ENCODE measurements around the gene CFAP97D1. TPM values are rescaled to one million over a fixed set of nuclear protein-coding genes. Genes with fewer than 3 reads are reported as not detected.
A peak's percentile ranks its signal among the peaks of the same experiment; 100 is the strongest.
"Not testable (repeated sequence)": the region's sequence is repeated elsewhere in the genome, so short reads cannot be mapped to it uniquely, and the experiment has no call there.

CFAP97D1 gene
- total RNA-seq, 1 experiment from 2014 or later, result 0.18 TPM

GRCh38 chr17:43790311-43790940 is 10.2 kb downstream of the CFAP97D1 start:
- H3K4me3 ChIP-seq (ENCODE audit: low read depth, low read length), result no peak overlapping the region
- H3K4me3 Mint-ChIP-seq (ENCODE audit: unreplicated experiment), result no peak overlapping the region
- H3K9me3 ChIP-seq, result no peaks in the 10 kb centered on the region
- H3K27ac Mint-ChIP-seq (ENCODE audit: unreplicated experiment), result no peak overlapping the region
- BruUV-seq (replicated peaks), result no TSS peak
- intact Hi-C loops (cut with micrococcal nuclease; ENCODE audit: unreplicated experiment), result no loop called here
- H3K36me3 ChIP-seq (ENCODE audit: control insufficient read depth, insufficient read depth, low read length), result no peaks in the 10 kb centered on the region
- H3K4me1 ChIP-seq, result peaks cover 5% of the 10 kb centered on the region; the same call in 1 of the 2 replicates
- no peak for TF ChIP-seq CTCF (IDR thresholded peaks at IDR 0.05; ENCODE audit: insufficient read depth in 1 of 2, low read depth in 1 of 2, low read length in 1 of 2, severe bottlenecking in 1 of 2, unreplicated experiment in 1 of 2)
- H3K4me1 Mint-ChIP-seq (ENCODE audit: low read depth, unreplicated experiment), result no peaks in the 10 kb centered on the region
- DNase-seq, result no peak
- ChIA-PET POLR2A (no interaction called here), CTCF (interaction anchor here (0.6 kb wide), 1 partner anchor 17 kb away, joined by 6 read pairs; no protein-coding TSS in a partner anchor)
- peaks cover 2% of the 10 kb centered on the region for H3K27me3 Mint-ChIP-seq (ENCODE audit: insufficient read depth, unreplicated experiment)
- H3K36me3 Mint-ChIP-seq (ENCODE audit: insufficient read depth, unreplicated experiment), result no peaks in the 10 kb centered on the region
- no peaks in the 10 kb centered on the region for H3K9me3 Mint-ChIP-seq (ENCODE audit: unreplicated experiment)
- H3K27me3 ChIP-seq (replicated peaks; ENCODE audit: control insufficient read depth, insufficient read depth, low read length), result no peaks in the 10 kb centered on the region

- H3K36me3 ChIP-seq (ENCODE audit: control insufficient read depth, insufficient read depth, low read length), result no peaks in the 10 kb centered on the region
- H3K4me3 ChIP-seq (ENCODE audit: low read depth, low read length), result no peak overlapping the region
- H3K36me3 Mint-ChIP-seq (ENCODE audit: insufficient read depth, unreplicated experiment), result no peaks in the 10 kb centered on the region
- BruUV-seq (replicated peaks), result no TSS peak
- peaks cover 1% of the 10 kb centered on the region for H3K9me3 Mint-ChIP-seq (ENCODE audit: unreplicated experiment)
- no peaks in the 10 kb centered on the region for H3K4me1 Mint-ChIP-seq (ENCODE audit: low read depth, unreplicated experiment)
- TF ChIP-seq CTCF (IDR thresholded peaks at IDR 0.05; ENCODE audit: insufficient read depth in 1 of 2, low read depth in 1 of 2, low read length in 1 of 2, severe bottlenecking in 1 of 2, unreplicated experiment in 1 of 2), result no peak
- POLR2A ChIA-PET, result no interaction called here
- no peaks in the 10 kb centered on the region for H3K9me3 ChIP-seq
- intact Hi-C loops (cut with micrococcal nuclease; ENCODE audit: unreplicated experiment), result no loop called here
- CTCF ChIA-PET, result no interaction called here
- peaks cover 2% of the 10 kb centered on the region for H3K27me3 Mint-ChIP-seq (ENCODE audit: insufficient read depth, unreplicated experiment)
- H3K27me3 ChIP-seq (replicated peaks; ENCODE audit: control insufficient read depth, insufficient read depth, low read length), result no peaks in the 10 kb centered on the region
- H3K4me1 ChIP-seq, result peaks cover 5% of the 10 kb centered on the region; the same call in 1 of the 2 replicates
- H3K4me3 Mint-ChIP-seq (ENCODE audit: unreplicated experiment), result peak overlapping the region; percentile 57
- peak; percentile 69 to 70 for DNase-seq
- H3K27ac Mint-ChIP-seq (ENCODE audit: unreplicated experiment), result no peak overlapping the region
These were observed 11.4 kb downstream of the CFAP97D1 start for GRCh38 chr17:43791589-43791988.

- DNase-seq; H3K27me3 ChIP-seq (replicated peaks; ENCODE audit: control insufficient read depth, insufficient read depth, low read length); H3K27ac Mint-ChIP-seq (ENCODE audit: unreplicated experiment); H3K36me3 Mint-ChIP-seq (ENCODE audit: insufficient read depth, unreplicated experiment); CTCF ChIA-PET; H3K4me1 ChIP-seq; H3K4me1 Mint-ChIP-seq (ENCODE audit: low read depth, unreplicated experiment); H3K4me3 ChIP-seq (ENCODE audit: low read depth, low read length); POLR2A ChIA-PET; H3K9me3 ChIP-seq; intact Hi-C loops (cut with micrococcal nuclease; ENCODE audit: unreplicated experiment); H3K4me3 Mint-ChIP-seq (ENCODE audit: unreplicated experiment); BruUV-seq (replicated peaks); H3K27me3 Mint-ChIP-seq (ENCODE audit: insufficient read depth, unreplicated experiment); H3K36me3 ChIP-seq (ENCODE audit: control insufficient read depth, insufficient read depth, low read length): not testable (repeated sequence)
- H3K9me3 Mint-ChIP-seq (ENCODE audit: unreplicated experiment), result peaks cover 11% of the 10 kb centered on the region
These were observed 12.4 kb downstream of the CFAP97D1 start for GRCh38 chr17:43792668-43793067.

- Mint-ChIP-seq H3K4me1 (ENCODE audit: low read depth, unreplicated experiment) (peaks cover 22% of the 10 kb centered on the region), H3K9me3 (ENCODE audit: unreplicated experiment) (peaks cover 11% of the 10 kb centered on the region)
- H3K27ac Mint-ChIP-seq (ENCODE audit: unreplicated experiment); H3K27me3 ChIP-seq (replicated peaks; ENCODE audit: control insufficient read depth, insufficient read depth, low read length); H3K4me3 ChIP-seq (ENCODE audit: low read depth, low read length); BruUV-seq (replicated peaks); CTCF ChIA-PET; H3K36me3 Mint-ChIP-seq (ENCODE audit: insufficient read depth, unreplicated experiment); H3K9me3 ChIP-seq; H3K36me3 ChIP-seq (ENCODE audit: control insufficient read depth, insufficient read depth, low read length); H3K4me3 Mint-ChIP-seq (ENCODE audit: unreplicated experiment); H3K27me3 Mint-ChIP-seq (ENCODE audit: insufficient read depth, unreplicated experiment); POLR2A ChIA-PET; intact Hi-C loops (cut with micrococcal nuclease; ENCODE audit: unreplicated experiment); DNase-seq: not testable (repeated sequence)
- H3K4me1 ChIP-seq, result peaks cover 22% of the 10 kb centered on the region
These were observed 17.8 kb downstream of the CFAP97D1 start for GRCh38 chr17:43798024-43798423.

Measured in Caco-2 (cell line).